ENCODE measurements around the gene PAK5.

Gene PAK5

DNA sequence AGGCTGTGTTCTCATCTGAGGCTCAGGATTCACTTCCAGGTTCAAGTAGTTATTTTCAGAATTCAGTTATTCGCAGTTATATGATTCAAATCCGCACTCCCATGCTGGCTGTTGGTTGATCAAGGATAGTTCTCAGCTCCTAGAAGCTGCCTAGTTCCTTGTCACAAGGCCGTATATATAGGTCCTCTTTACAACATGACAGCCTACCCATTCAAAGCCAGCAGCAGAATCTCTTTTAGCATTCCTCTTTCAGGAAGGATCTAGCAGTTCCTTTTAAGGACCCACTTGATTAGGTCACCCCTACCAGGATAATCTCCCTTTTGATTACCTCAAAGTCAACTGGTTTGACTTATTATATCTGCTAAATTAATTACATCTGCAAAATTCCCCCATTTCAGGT, 348.2 kb downstream of the PAK5 start:
- no peak overlapping the region for H3K27ac ChIP-seq
- TF ChIP-seq, protein P1, sequence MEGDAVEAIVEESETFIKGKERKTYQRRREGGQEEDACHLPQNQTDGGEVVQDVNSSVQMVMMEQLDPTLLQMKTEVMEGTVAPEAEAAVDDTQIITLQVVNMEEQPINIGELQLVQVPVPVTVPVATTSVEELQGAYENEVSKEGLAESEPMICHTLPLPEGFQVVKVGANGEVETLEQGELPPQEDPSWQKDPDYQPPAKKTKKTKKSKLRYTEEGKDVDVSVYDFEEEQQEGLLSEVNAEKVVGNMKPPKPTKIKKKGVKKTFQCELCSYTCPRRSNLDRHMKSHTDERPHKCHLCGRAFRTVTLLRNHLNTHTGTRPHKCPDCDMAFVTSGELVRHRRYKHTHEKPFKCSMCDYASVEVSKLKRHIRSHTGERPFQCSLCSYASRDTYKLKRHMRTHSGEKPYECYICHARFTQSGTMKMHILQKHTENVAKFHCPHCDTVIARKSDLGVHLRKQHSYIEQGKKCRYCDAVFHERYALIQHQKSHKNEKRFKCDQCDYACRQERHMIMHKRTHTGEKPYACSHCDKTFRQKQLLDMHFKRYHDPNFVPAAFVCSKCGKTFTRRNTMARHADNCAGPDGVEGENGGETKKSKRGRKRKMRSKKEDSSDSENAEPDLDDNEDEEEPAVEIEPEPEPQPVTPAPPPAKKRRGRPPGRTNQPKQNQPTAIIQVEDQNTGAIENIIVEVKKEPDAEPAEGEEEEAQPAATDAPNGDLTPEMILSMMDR (conservative IDR thresholded peaks at IDR 0.05), result no peak

DNA sequence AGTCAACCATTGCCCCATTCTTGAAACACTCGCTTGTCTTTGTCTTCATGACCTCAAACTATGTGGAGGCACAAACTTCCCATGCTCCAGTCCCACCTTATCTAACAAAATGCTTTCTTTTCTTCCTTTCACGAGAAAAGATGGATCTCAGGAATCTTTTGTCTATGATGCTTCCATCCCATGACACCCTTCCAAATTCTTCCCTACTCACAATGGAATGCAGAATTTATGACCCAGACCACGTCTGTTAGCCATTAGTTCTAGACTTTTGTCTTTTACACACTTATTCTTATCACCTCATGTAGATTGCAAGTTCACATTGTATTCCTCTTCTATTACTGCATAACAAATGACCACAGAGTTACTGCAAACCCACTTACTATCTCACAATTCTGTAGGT, 348.7 kb downstream of the PAK5 start:
- no peak overlapping the region for H3K27ac ChIP-seq
- TF ChIP-seq, protein P1 (conservative IDR thresholded peaks at IDR 0.05), result no peak

GRCh38 chr20:9488063-9488462, 350.8 kb downstream of the PAK5 start:
- TF ChIP-seq, protein P1 (conservative IDR thresholded peaks at IDR 0.05), result no peak

More at GRCh38 chr20:9488063-9488462, 350.8 kb downstream of the PAK5 start:
- H3K27ac ChIP-seq, result no peak overlapping the region
